ENCODE results near the gene CCNJL. TPM values are rescaled to one million over a fixed set of nuclear protein-coding genes. Genes with fewer than 3 reads are reported as not detected.

Gene CCNJL
- polyA plus RNA-seq, 1 donor (not counting 4 experiments of a cell fraction or from before 2014, with no cell fraction given): 1.6 TPM

- dilution Hi-C loops (cut with MboI; ENCODE audit: extremely low pct_ligation_motif_present, low sequenced_read_pairs): no loop called here
- Histone ChIP-seq H3K27ac (ENCODE audit: control insufficient read depth, insufficient read depth, low read length) (no peak overlapping the region), H2AFZ (ENCODE audit: control insufficient read depth, low read length) (no peak overlapping the region), H3K4me2 (ENCODE audit: control insufficient read depth, extremely low read depth, insufficient read depth, low read depth, low read length) (no peak overlapping the region), H3K9ac (ENCODE audit: control insufficient read depth, extremely low read depth, insufficient read depth, low read length) (no peak overlapping the region), H3K9me3 (ENCODE audit: control insufficient read depth, low read depth, low read length) (no peaks in the 10 kb centered on the region), H3K4me3 (ENCODE audit: control insufficient read depth in 2 of 3, extremely low read depth in 1 of 3, insufficient read depth in 2 of 3, low read depth in 1 of 3, low read length in 3 of 3) (no peak overlapping the region), H3K9me1 (ENCODE audit: control insufficient read depth, extremely low read depth, insufficient read depth, low read length) (no peaks in the 10 kb centered on the region), H3K4me1 (ENCODE audit: control insufficient read depth, extremely low read depth, insufficient read depth, low read length) (no peaks in the 10 kb centered on the region), H3K36me3 (ENCODE audit: control insufficient read depth in 2 of 2, extremely low read depth in 1 of 2, insufficient read depth in 2 of 2, low read length in 2 of 2) (no peaks in the 10 kb centered on the region), H3K79me2 (ENCODE audit: control insufficient read depth, insufficient read depth, low read length) (no peaks in the 10 kb centered on the region), H3K27me3 (ENCODE audit: control insufficient read depth, extremely low read depth, insufficient read depth, low read length) (no peaks in the 10 kb centered on the region), H4K20me1 (ENCODE audit: control insufficient read depth, extremely low read depth, insufficient read depth, low read length) (no peaks in the 10 kb centered on the region)
- TF ChIP-seq EZH2 (IDR thresholded peaks at IDR 0.05; ENCODE audit: low read length): no peak
- TF ChIP-seq CTCF (optimal IDR thresholded peaks at IDR 0.05 in 1 of 3, IDR thresholded peaks at IDR 0.05 in 1 of 3, conservative IDR thresholded peaks at IDR 0.05 in 1 of 3; ENCODE audit: extremely low read depth in 1 of 3, insufficient read depth in 2 of 3, low read length in 3 of 3): no peak
- no peak for DNase-seq (ENCODE audit: low read depth, low spot score)
- FAIRE-seq: no peak
Observed at GRCh38 chr5:160240350-160240749, 72.0 kb downstream of the CCNJL start.

GRCh38 chr5:160237571-160238093 is 74.7 kb downstream of the CCNJL start:
- no peaks in the 10 kb centered on the region for H3K4me1 ChIP-seq (ENCODE audit: control insufficient read depth, extremely low read depth, insufficient read depth, low read length)
- H3K4me2 ChIP-seq (ENCODE audit: control insufficient read depth, extremely low read depth, insufficient read depth, low read depth, low read length): no peak overlapping the region
- no peaks in the 10 kb centered on the region for H3K9me3 ChIP-seq (ENCODE audit: control insufficient read depth, low read depth, low read length)
- no peaks in the 10 kb centered on the region for H4K20me1 ChIP-seq (ENCODE audit: control insufficient read depth, extremely low read depth, insufficient read depth, low read length)
- H3K36me3 ChIP-seq (ENCODE audit: control insufficient read depth in 2 of 2, extremely low read depth in 1 of 2, insufficient read depth in 2 of 2, low read length in 2 of 2): no peaks in the 10 kb centered on the region
- no peak for DNase-seq (ENCODE audit: low read depth, low spot score)
- H3K27me3 ChIP-seq (ENCODE audit: control insufficient read depth, extremely low read depth, insufficient read depth, low read length): no peaks in the 10 kb centered on the region
- no peak overlapping the region for H3K4me3 ChIP-seq (ENCODE audit: control insufficient read depth in 2 of 3, extremely low read depth in 1 of 3, insufficient read depth in 2 of 3, low read depth in 1 of 3, low read length in 3 of 3)
- H3K9ac ChIP-seq (ENCODE audit: control insufficient read depth, extremely low read depth, insufficient read depth, low read length): no peak overlapping the region
- H3K27ac ChIP-seq (ENCODE audit: control insufficient read depth, insufficient read depth, low read length): no peak overlapping the region
- FAIRE-seq: no peak
- TF ChIP-seq CTCF (optimal IDR thresholded peaks at IDR 0.05 in 1 of 3, IDR thresholded peaks at IDR 0.05 in 1 of 3, conservative IDR thresholded peaks at IDR 0.05 in 1 of 3; ENCODE audit: extremely low read depth in 1 of 3, insufficient read depth in 2 of 3, low read length in 3 of 3) (no peak), EZH2 (IDR thresholded peaks at IDR 0.05; ENCODE audit: low read length) (no peak)
- H2AFZ ChIP-seq (ENCODE audit: control insufficient read depth, low read length): no peak overlapping the region
- H3K79me2 ChIP-seq (ENCODE audit: control insufficient read depth, insufficient read depth, low read length): no peaks in the 10 kb centered on the region
- no peaks in the 10 kb centered on the region for H3K9me1 ChIP-seq (ENCODE audit: control insufficient read depth, extremely low read depth, insufficient read depth, low read length)
- dilution Hi-C loops (cut with MboI; ENCODE audit: extremely low pct_ligation_motif_present, low sequenced_read_pairs): no loop called here

Measured in keratinocyte (primary cell).